ENCODE results near the gene FCN1.

DNA sequence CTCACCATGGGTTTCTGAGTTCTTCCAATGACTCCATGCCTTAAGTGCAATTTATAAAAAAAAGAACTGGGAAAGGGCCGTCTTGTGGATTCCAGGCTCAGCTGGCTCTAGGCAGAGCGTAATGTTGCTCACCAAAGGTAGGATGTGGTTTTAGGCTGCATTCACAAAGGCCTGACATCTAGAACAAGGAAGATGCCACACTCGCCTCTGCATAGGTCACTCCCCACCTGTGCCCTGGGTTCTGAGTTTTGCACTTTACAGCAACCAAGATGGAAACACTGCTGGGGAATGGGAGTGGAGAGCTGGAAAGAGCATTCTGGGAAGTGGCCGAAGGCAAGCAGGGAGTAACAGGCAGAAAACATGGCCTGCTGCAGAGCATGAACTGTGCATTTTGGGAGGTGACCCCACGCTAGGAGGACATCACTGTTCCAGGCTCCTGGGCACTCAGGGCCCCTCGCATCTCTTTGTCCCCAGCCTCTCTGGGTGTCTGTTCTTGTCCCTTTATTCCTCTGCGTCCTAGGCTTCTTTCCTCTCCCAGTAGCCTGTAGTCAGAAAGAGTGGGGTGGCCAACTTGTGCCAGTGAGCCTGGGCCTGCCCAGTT is 24.8 kb downstream of the FCN1 start:
- TF ChIP-seq, protein P1, sequence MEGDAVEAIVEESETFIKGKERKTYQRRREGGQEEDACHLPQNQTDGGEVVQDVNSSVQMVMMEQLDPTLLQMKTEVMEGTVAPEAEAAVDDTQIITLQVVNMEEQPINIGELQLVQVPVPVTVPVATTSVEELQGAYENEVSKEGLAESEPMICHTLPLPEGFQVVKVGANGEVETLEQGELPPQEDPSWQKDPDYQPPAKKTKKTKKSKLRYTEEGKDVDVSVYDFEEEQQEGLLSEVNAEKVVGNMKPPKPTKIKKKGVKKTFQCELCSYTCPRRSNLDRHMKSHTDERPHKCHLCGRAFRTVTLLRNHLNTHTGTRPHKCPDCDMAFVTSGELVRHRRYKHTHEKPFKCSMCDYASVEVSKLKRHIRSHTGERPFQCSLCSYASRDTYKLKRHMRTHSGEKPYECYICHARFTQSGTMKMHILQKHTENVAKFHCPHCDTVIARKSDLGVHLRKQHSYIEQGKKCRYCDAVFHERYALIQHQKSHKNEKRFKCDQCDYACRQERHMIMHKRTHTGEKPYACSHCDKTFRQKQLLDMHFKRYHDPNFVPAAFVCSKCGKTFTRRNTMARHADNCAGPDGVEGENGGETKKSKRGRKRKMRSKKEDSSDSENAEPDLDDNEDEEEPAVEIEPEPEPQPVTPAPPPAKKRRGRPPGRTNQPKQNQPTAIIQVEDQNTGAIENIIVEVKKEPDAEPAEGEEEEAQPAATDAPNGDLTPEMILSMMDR (IDR thresholded peaks at IDR 0.05): no peak
- TF ChIP-seq POLR2AphosphoS5 (IDR thresholded peaks at IDR 0.05) (no peak), EP300 (IDR thresholded peaks at IDR 0.05) (no peak)

All from esophagus muscularis mucosa (tissue), 4 donors.